ENCODE measurements around the gene ZNF705A.
"Not testable (repeated sequence)": the region's sequence is repeated elsewhere in the genome, so short reads cannot be mapped to it uniquely, and the experiment has no call there.

DNA sequence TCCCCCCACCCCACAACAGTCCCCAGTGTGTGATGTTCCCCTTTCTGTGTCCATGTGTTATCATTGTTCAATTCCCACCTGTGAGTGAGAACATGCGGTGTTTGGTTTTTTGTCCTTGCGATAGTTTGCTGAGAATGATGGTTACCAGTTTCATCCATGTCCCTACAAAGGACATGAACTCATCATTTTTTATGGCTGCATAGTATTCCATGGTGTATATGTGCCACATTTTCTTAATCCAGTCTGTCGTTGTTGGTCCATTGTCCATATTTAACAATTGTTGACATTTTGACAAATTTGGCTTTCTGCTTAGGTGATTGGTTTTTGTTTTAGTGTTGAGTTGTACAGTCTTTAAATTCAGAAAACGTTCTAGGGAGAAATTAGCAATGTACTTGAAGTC lies 43.7 kb upstream of the ZNF705A start:
- TF ChIP-seq CTCF (IDR thresholded peaks at IDR 0.05); ZFX (IDR thresholded peaks at IDR 0.05; ENCODE audit: borderline replicate concordance): not testable (repeated sequence)
